ENCODE data around the gene ZACN.
"Not testable (repeated sequence)": the region's sequence is repeated elsewhere in the genome, so short reads cannot be mapped to it uniquely, and the experiment has no call there.

ZACN gene

DNA sequence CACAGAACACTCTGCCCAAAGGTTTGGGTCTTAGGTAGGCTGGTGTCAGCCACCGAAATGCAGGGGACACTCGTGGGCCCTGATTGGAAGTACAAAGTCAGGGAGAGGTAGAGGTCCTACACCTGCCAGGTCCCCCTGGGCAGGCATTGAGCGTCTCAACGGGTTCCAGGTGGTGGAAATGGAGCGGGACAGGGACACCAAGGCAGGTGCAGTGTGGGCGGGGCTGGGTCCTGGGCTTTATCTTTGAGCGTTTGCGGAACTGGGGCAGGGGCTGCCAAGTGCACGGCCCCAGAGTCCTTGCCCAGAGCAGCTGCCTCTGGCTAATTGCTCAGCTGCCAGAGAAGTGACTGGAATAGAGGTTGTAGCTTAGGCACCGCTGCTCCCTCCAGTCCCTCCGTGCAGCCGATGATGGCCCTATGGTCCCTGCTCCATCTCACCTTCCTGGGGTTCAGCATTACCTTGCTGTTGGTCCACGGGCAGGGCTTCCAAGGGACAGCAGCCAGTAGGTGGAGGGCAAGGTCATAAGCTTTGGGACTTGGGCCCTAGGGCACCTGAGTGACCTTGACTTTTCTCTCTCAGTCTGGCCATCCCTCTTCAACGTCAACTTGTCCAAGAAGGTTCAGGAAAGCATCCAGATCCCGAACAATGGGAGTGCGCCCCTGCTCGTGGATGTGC, at the start of gene ZACN:
Gene ZACN (plus strand): TSS at position 323 of the 675 bp plus-strand sequence. CDS start 83 bp downstream, at position 406.
- peaks cover 25% of the 10 kb centered on the region for H3K4me1 ChIP-seq (ENCODE audit: insufficient read depth, low read length)
- no peak within 1 kb of the TSS for H3K9ac ChIP-seq (ENCODE audit: low read length)
- peaks cover 12% of the 10 kb centered on the region for H3K36me3 ChIP-seq (ENCODE audit: insufficient read depth, low read length)
- peaks cover 44 to 62% of the 10 kb centered on the region in 2 donors for H3K27me3 ChIP-seq (ENCODE audit: control insufficient read depth in 1 of 2, insufficient read depth in 2 of 2, low read length in 2 of 2)
- H3K27ac ChIP-seq (ENCODE audit: low read depth, low read length) = no peak within 1 kb of the TSS
- H3K9me3 ChIP-seq (ENCODE audit: low read length) = no peaks in the 10 kb centered on the region
- no peak within 1 kb of the TSS for H3K4me3 ChIP-seq (ENCODE audit: low read depth in 1 of 2, low read length in 2 of 2)

DNA sequence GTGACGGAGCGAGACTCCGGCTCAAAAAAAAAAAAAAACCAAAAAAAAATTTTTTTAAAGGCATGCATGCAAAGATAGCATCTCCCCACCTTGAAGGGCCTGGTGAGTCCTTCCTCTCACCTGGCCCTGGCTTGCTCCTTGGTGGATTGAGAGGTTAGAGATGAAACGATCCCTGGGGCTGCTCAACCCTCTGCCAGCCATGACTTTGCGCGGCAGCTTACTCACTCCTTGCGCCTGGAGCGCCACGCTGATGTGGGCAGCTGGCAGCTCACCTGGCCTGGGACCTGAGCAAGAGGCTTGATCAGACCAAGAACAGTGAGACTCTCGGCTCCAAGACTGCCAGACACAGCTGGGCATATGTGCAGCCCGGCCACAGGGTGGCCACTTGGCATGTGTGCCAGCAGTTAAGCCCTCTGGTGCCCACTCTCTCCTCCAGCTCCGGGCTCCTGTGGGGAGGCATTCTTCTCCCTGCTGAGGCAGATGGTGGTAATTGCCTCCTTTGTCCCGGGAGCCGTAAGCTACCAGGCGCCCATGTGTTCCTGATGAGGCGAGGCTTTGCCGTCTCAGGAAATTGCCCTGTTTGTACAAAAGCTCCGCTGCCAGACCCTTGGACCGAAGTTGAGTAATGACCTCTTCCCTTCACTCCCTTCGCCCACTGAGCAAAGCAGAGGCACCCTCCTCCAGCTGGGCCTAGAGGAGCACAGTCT, 46.8 kb upstream of the ZACN start:
- no peaks in the 10 kb centered on the region for H3K36me3 ChIP-seq (ENCODE audit: insufficient read depth, low read length)
- H3K4me3 ChIP-seq (ENCODE audit: low read depth in 1 of 2, low read length in 2 of 2) = no peak overlapping the region
- H3K4me1 ChIP-seq (ENCODE audit: insufficient read depth, low read length) = peaks cover 43% of the 10 kb centered on the region
- H3K9me3 ChIP-seq (ENCODE audit: low read length) = no peaks in the 10 kb centered on the region
- H3K27ac ChIP-seq (ENCODE audit: low read depth, low read length) = no peak overlapping the region
- no peaks in the 10 kb centered on the region for H3K27me3 ChIP-seq (ENCODE audit: control insufficient read depth in 1 of 2, insufficient read depth in 2 of 2, low read length in 2 of 2)
- no peak overlapping the region for H3K9ac ChIP-seq (ENCODE audit: low read length)

DNA sequence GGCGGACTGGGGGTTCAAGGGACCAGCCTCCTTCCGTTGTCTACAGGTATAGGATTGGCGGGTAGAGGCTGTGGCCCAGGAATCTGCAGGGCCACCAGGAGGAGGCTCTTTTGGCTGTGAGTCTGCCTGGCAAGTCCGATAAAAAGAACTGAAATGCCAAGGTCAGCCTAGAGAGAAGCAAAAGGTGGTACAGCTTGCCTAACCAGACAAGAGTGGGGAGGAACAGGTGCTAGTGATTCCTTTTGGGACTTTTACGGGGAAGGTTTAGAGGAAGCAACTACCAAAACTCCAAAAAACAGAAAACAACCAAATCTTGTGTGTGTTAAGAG, 46.2 kb upstream of the ZACN start:
- H3K4me3 ChIP-seq (ENCODE audit: low read depth in 1 of 2, low read length in 2 of 2) = no peak overlapping the region
- no peaks in the 10 kb centered on the region for H3K36me3 ChIP-seq (ENCODE audit: insufficient read depth, low read length)
- no peaks in the 10 kb centered on the region for H3K9me3 ChIP-seq (ENCODE audit: low read length)
- H3K27me3 ChIP-seq (ENCODE audit: control insufficient read depth in 1 of 2, insufficient read depth in 2 of 2, low read length in 2 of 2) = no peaks in the 10 kb centered on the region
- peaks cover 48% of the 10 kb centered on the region for H3K4me1 ChIP-seq (ENCODE audit: insufficient read depth, low read length)
- no peak overlapping the region for H3K27ac ChIP-seq (ENCODE audit: low read depth, low read length)
- H3K9ac ChIP-seq (ENCODE audit: low read length) = no peak overlapping the region

DNA sequence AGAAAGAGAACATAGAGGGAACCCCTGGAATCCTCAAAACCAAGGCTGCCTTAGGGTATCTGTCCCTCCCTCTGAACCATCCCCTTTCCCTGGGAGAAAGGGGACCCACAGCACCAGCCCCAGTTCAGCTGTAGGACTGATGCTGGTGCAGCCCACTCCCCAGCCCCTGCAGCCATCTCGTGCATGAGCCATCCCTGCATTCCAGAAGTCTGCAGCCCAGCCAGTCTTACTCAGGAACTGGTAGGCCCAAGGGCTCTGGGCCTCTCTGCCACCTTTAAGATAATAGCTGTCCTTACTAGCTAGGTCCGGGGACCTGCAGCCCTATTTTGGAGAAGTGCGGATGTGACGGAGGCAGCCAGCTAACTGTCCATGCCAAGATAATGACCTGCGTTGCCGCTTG, 45.8 kb upstream of the ZACN start:
- H3K4me1 ChIP-seq (ENCODE audit: insufficient read depth, low read length) = peaks cover 52% of the 10 kb centered on the region
- H3K27ac ChIP-seq (ENCODE audit: low read depth, low read length) = peak overlapping the region; percentile 86
- H3K4me3 ChIP-seq (ENCODE audit: low read depth in 1 of 2, low read length in 2 of 2) = no peak overlapping the region
- H3K27me3 ChIP-seq (ENCODE audit: control insufficient read depth in 1 of 2, insufficient read depth in 2 of 2, low read length in 2 of 2) = no peaks in the 10 kb centered on the region
- no peak overlapping the region for H3K9ac ChIP-seq (ENCODE audit: low read length)
- H3K9me3 ChIP-seq (ENCODE audit: low read length) = no peaks in the 10 kb centered on the region
- no peaks in the 10 kb centered on the region for H3K36me3 ChIP-seq (ENCODE audit: insufficient read depth, low read length)

DNA sequence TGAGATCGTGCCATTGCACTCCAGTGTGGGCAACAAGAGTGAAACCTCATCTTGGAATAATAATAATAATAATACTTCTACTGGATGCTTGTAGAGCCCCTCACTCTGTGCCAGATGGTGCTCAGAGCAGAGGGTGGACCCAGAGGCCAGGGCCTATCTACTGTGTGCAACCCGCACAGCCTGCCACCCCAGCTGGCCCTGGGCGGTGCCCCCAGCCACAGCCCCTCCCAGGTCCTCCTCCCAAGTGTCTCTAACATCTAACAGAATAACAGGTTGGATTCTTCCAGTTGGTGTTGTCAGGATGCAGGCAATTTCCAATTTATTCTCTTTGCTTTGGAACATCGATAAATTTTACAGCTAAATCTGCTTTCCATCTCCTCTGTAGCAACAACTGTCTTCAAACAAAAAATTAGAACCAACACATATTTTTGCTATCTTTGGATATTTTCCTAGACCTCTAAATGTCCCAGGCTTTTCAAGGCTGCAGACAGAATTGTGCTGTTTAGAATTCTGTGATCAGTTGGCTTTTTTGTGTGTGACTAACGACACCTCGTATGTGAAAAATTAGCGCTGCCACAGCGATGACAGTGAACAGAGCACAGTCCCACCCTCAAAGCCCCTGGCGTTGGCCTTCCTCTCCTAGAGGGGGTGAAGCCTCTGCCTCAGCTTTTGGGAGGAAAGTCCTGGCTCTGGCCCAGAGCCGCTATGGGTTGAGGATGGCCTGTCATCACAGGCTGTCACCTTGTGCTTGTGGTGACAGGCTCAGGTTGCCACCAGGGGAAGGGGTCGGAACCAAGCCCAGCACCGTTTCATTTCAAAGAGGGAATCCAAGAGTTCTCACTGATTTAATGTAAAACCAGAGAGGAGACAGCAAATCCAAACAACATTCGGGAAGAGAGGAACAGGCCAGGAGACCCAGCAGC, 44.3 kb upstream of the ZACN start:
- Histone ChIP-seq H3K9me3 (ENCODE audit: low read length) (no peaks in the 10 kb centered on the region), H3K4me3 (ENCODE audit: low read depth in 1 of 2, low read length in 2 of 2) (no peak overlapping the region), H3K9ac (ENCODE audit: low read length) (peak overlapping the region; percentile 14), H3K4me1 (ENCODE audit: insufficient read depth, low read length) (peaks cover 67% of the 10 kb centered on the region), H3K27me3 (ENCODE audit: control insufficient read depth in 1 of 2, insufficient read depth in 2 of 2, low read length in 2 of 2) (no peaks in the 10 kb centered on the region), H3K27ac (ENCODE audit: low read depth, low read length) (peak overlapping the region; percentile 86), H3K36me3 (ENCODE audit: insufficient read depth, low read length) (peaks cover 5% of the 10 kb centered on the region)

DNA sequence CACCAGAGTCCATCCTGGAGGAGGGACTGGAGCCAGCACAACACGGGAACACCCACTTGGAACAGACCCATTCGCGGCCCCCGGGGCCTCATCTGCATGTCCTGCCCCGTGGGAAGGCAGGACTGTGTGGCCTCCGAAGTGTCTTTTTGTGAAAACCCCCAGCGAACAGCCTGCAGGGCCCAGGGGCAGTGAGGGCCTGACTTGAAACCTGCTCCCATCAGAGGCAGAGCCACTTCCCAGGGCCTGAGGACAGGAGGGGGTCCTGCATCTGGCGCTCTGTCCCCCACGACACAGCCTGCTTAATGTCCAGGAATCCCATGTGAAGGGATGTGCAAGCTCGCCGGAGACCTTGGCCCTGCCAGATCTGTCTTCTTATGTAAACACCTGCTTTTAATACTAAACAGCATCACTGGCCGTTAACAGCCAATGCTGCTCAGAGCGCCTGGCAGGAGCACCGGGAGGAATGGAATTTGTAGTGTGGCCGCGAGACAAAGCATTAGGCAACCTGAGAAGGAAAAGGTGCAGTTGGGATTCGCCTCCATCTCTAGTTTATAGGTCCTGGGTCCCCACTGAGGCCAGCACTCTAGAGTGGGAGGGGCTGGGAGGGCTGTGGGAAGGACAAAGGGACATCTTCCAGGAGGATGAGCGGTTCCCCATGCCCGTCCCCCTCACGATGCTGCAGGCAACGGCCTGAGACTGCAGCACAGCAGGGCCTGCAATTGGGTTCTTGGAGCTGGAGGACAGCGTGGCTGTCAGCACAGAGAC, 42.3 kb upstream of the ZACN start:
- Histone ChIP-seq H3K27me3 (ENCODE audit: control insufficient read depth in 1 of 2, insufficient read depth in 2 of 2, low read length in 2 of 2) (no peaks in the 10 kb centered on the region), H3K4me1 (ENCODE audit: insufficient read depth, low read length) (peaks cover 80% of the 10 kb centered on the region), H3K9ac (ENCODE audit: low read length) (no peak overlapping the region), H3K36me3 (ENCODE audit: insufficient read depth, low read length) (peaks cover 24% of the 10 kb centered on the region), H3K4me3 (ENCODE audit: low read depth in 1 of 2, low read length in 2 of 2) (peak overlapping the region in 1 of 2 donors; percentile 22), H3K9me3 (ENCODE audit: low read length) (no peaks in the 10 kb centered on the region), H3K27ac (ENCODE audit: low read depth, low read length) (peak overlapping the region; percentile 92)

DNA sequence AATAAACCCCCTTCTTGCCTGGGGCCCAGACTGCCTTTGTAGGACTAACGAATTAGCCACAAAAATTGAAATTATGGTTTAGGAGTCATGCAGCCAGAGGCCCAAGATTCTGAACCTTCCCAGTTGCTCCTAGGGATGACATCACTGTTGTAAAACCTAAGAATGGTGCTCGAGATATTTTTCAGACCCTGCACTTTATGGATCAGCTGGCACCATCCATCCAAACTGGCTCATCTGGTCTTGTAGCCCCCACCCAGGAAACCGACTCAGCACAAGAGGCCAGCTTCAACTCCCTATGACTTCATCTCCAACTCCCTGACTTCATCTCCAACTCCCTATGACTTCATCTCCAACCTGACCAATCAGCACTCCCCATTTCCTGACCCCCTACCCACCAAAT, 40.9 kb upstream of the ZACN start:
- Histone ChIP-seq H3K27ac (ENCODE audit: low read depth, low read length) (peak overlapping the region; percentile 92), H3K27me3 (ENCODE audit: control insufficient read depth in 1 of 2, insufficient read depth in 2 of 2, low read length in 2 of 2) (no peaks in the 10 kb centered on the region), H3K36me3 (ENCODE audit: insufficient read depth, low read length) (peaks cover 37% of the 10 kb centered on the region), H3K4me1 (ENCODE audit: insufficient read depth, low read length) (peaks cover 75% of the 10 kb centered on the region), H3K9ac (ENCODE audit: low read length) (no peak overlapping the region), H3K9me3 (ENCODE audit: low read length) (no peaks in the 10 kb centered on the region), H3K4me3 (ENCODE audit: low read depth in 1 of 2, low read length in 2 of 2) (no peak overlapping the region)

DNA sequence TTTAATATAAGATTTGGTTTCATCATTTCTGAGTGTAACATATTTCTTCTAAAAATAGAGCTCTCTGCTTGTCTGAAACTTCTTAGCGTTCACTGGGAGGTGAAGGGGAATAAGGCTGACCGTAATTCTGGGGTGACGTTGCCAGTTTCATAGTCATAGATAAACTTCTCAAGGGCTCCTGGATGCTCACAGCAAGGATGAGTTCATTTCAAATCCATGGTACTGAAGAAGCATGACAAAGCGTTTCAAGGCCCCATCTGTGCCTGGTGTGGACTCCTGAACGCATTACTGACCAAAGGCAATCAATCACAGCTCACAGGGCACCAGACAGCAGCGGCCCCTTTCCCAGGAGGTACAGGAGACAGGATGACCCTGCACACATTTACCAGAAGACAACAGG, 39.9 kb upstream of the ZACN start:
- H3K4me3 ChIP-seq (ENCODE audit: low read depth in 1 of 2, low read length in 2 of 2) = no peak overlapping the region
- H3K27me3 ChIP-seq (ENCODE audit: control insufficient read depth in 1 of 2, insufficient read depth in 2 of 2, low read length in 2 of 2) = no peaks in the 10 kb centered on the region
- peaks cover 48% of the 10 kb centered on the region for H3K36me3 ChIP-seq (ENCODE audit: insufficient read depth, low read length)
- no peaks in the 10 kb centered on the region for H3K9me3 ChIP-seq (ENCODE audit: low read length)
- H3K27ac ChIP-seq (ENCODE audit: low read depth, low read length) = peak overlapping the region; percentile 92
- H3K4me1 ChIP-seq (ENCODE audit: insufficient read depth, low read length) = peaks cover 64% of the 10 kb centered on the region
- H3K9ac ChIP-seq (ENCODE audit: low read length) = no peak overlapping the region

DNA sequence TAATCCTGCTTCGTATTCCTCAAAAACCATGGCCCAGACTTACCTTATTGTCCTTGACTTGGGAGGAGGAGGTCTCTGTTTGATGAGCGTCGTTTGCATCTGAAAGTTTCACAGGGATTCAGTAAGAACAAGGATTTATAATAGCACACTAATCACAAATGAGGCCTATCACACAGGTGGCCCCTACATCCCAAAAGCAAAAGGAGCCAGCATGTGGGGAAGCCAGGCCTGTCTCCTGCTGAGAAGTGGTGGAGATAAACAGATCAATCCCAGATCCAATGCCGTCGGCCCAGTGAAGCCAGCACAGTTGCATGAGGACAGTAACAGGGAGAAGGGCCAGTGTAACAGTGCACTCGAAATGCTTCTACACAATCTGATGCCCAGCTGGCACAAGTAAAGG, 38.6 kb upstream of the ZACN start:
- no peak overlapping the region for H3K4me3 ChIP-seq (ENCODE audit: low read depth in 1 of 2, low read length in 2 of 2)
- H3K36me3 ChIP-seq (ENCODE audit: insufficient read depth, low read length) = peaks cover 60% of the 10 kb centered on the region
- H3K9me3 ChIP-seq (ENCODE audit: low read length) = no peaks in the 10 kb centered on the region
- no peaks in the 10 kb centered on the region for H3K27me3 ChIP-seq (ENCODE audit: control insufficient read depth in 1 of 2, insufficient read depth in 2 of 2, low read length in 2 of 2)
- peaks cover 52% of the 10 kb centered on the region for H3K4me1 ChIP-seq (ENCODE audit: insufficient read depth, low read length)
- peak overlapping the region; percentile 92 for H3K27ac ChIP-seq (ENCODE audit: low read depth, low read length)
- H3K9ac ChIP-seq (ENCODE audit: low read length) = no peak overlapping the region

DNA sequence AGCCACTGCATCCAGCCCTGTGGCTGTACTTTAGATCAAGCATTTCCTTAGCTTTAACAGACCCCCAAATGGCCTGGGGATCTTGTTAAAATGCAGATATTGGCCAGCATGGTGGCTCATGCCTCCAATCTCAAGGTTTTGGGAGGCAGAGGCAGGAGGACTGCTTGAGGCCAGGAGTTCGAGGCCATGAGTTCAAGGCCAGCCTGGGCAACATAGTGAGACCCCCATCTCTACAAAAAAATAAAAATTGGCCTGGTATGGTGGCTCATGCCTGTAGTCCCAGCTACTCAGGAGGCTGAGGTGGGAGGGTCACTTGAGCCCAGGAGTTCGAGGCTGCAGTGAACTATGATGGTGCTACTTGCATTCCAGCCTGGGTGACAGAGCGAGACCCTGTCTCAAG, 36.1 kb upstream of the ZACN start:
- peaks cover 31% of the 10 kb centered on the region for H3K4me1 ChIP-seq (ENCODE audit: insufficient read depth, low read length)
- H3K4me3 ChIP-seq (ENCODE audit: low read depth in 1 of 2, low read length in 2 of 2); H3K9me3 ChIP-seq (ENCODE audit: low read length); H3K27me3 ChIP-seq (ENCODE audit: control insufficient read depth in 1 of 2, insufficient read depth in 2 of 2, low read length in 2 of 2); H3K27ac ChIP-seq (ENCODE audit: low read depth, low read length); H3K9ac ChIP-seq (ENCODE audit: low read length): not testable (repeated sequence)
- H3K36me3 ChIP-seq (ENCODE audit: insufficient read depth, low read length) = peaks cover 80% of the 10 kb centered on the region

DNA sequence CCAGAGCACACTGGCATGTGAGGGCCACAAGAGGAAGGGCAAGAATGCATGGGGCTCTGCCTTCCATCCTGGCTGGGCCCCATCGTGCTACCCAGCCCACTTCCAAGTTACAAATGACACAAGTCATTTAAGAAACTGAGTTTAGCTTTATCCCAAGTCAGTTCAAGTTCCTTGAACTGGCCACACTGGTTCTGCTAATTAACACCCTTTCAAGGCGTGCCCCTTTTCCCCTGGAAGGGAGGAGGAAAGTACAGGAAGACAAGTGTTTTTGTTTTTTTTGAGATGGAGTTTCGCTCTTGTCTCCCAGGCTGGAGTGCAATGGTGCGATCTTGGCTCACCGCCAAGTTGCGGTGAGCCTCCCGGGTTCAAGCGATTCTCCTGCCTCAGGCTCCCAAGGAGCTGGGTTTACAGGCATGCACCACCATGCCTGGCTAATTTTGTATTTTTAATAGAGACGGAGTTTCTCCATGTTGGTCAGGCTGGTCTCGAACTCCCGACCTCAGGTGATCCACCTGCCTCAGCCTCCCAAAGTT, 34.4 kb upstream of the ZACN start:
- H3K27ac ChIP-seq (ENCODE audit: low read depth, low read length); H3K4me3 ChIP-seq (ENCODE audit: low read depth in 1 of 2, low read length in 2 of 2); H3K27me3 ChIP-seq (ENCODE audit: control insufficient read depth in 1 of 2, insufficient read depth in 2 of 2, low read length in 2 of 2); H3K9ac ChIP-seq (ENCODE audit: low read length); H3K9me3 ChIP-seq (ENCODE audit: low read length): not testable (repeated sequence)
- Histone ChIP-seq H3K36me3 (ENCODE audit: insufficient read depth, low read length) (peaks cover 93% of the 10 kb centered on the region), H3K4me1 (ENCODE audit: insufficient read depth, low read length) (peaks cover 22% of the 10 kb centered on the region)
